CD4-positive, alpha-beta T cell treated with Interferon gamma for 1 hour (primary cell): ENCODE results near the gene TTLL9.

Experiments used
- DNase-seq: peaks from one replicate; pipeline ENCODE4 v3.0.0-alpha.2; 2020

Gene TTLL9

DNA sequence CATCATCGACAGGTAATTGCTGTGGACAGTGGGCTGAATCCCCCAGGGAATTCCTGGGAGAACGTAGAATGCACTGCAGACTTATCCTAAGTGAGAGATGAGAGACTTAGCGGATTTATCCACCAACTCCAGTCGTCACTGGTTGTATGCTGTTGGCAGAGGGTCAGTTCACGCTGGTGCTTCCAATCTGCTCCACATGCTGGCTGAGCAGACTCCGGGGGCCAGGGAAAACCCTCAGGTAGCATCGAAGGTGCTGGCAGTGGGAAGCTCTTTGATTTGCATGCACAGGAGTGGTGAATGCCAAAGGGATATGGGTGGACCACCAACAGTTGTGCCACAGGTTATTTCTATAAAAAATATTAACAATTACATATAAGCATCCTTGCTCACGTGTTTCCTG is 20.2 kb downstream of the TTLL9 start:
- no peak for DNase-seq

GRCh38 chr20:31894980-31895675 is 24.7 kb downstream of the TTLL9 start:
- DNase-seq, result peak; percentile 68

DNA sequence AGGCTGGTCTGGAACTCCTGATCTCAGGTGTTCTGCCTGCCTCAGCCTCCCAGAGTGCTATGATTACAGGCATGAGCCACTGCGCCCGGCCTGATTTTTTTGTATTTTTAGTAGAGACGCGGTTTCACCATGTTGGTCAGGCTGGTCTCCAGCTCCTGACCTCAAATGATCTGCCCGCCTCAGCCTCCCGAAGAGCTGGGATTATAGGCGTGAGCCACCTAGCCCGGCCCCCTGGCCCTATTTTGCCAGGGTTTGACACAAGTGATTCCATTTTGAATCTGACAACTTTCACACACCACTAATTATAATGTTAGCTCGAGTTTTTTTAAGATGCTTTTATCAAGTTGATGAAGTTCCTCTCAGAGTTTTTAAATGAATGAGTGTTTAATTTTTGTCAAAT is 25.6 kb downstream of the TTLL9 start:
- no peak for DNase-seq

DNA sequence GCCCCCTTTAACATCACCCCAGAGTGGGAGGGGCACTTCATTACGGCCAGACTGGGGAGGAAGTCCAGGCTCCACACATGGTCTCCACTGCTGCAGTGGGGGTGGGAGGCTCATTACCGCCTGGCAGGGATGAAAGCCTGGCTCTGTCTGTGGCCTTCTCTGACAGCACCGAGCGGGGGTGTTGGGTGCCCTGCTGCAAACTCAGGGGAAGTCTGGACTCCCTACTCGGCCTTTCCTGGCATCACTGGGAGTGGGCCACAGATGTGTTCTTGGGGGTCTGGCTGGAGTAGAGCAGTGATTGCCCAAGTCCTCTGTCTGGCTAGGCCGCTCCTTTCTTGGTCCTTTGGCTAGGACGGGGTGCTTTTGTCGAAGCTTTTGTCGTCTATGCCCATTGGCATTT is 27.1 kb downstream of the TTLL9 start:
- no peak for DNase-seq

- no peak for DNase-seq
Measured at GRCh38 chr20:31901615-31902014, 31.2 kb downstream of the TTLL9 start.

- DNase-seq, result no peak
Measured at GRCh38 chr20:31903627-31904386, 33.4 kb downstream of the TTLL9 start.

DNA sequence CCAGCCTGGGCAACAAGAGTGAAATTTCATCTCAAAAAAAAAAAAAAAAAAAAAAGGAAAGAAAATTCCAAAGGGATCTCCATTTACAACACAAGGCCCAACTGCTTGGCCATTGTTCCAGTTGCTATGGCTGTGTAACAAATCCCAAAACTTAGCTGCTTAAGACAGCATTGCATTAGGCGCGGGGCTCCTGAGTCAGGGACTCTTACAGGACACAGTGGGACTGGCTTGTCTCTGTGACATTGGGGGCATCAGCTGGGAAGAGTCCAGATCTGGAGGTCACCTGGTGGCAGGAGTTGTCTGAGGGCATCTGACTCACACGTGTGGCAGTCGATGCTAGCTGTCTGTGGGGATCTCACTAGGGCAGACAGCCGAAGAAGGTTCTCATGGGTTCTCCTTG is 35.6 kb downstream of the TTLL9 start:
- DNase-seq, result no peak

GRCh38 chr20:31907046-31907445 is 36.6 kb downstream of the TTLL9 start:
- no peak for DNase-seq

- DNase-seq, result no peak
Measured at GRCh38 chr20:31908016-31908415, 37.6 kb downstream of the TTLL9 start.

- no peak for DNase-seq
Measured at GRCh38 chr20:31908424-31908823, 38.0 kb downstream of the TTLL9 start.

DNA sequence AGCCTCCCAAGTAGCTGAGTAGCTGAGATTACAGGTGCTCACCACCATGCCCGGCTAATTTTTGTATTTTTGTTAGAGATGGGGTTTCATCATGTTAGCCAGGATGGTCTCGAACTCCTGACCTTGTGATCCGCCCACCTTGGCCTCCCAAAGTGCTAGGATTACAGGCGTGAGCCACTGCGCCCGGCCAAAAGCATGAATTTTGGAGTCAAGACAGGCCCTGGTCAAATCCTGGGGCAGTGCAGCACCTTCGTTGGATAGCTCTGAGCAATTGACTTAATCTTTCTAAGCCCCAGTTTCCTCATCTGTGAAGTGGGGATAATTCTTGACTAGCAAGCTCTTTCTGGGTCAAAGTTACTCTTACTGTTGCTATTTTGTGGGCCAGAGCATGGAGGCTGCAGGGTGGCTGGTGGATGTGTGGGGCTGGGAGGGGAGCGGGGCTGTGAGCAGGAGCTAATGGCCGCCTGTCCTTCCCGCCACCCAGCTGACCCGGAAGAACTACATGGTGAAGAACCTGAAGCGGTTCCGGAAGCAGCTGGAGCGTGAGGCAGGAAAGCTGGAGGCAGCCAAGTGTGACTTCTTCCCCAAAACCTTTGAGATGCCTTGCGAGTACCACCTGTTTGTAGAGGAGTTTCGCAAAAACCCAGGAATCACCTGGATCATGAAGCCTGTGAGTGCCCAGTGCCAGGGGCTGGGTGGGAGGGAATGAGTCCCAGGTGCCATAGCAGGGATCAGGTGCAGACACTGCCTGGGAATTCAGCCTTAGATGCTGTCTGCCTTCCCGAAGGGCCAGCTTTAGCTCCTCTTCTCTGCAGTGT is 39.0 kb downstream of the TTLL9 start:
- DNase-seq, result no peak

- no peak for DNase-seq
Measured at GRCh38 chr20:31910071-31910803, 39.8 kb downstream of the TTLL9 start.

- no peak for DNase-seq
Measured at GRCh38 chr20:31913431-31914157, 43.2 kb downstream of the TTLL9 start.

DNA sequence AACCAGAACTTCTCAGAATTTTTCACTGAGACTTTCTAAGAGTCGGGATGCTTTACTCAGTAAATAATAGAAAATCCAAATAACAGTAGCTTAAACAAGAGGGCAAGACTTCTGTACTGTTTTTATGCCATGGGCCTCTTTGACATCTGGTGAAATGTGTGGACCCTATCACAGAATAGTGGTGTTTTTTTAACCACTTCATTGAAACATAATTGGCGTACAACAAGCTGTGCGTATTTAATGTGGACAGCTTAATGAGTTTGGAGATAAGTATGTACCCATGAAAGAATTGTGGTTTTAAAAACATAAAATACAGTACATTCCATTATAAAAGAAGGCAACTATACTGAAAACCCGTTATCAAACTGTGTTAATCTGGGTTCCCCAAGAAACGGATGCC is 43.7 kb downstream of the TTLL9 start:
- no peak for DNase-seq

GRCh38 chr20:31915491-31916280 is 45.3 kb downstream of the TTLL9 start:
- no peak for DNase-seq

DNA sequence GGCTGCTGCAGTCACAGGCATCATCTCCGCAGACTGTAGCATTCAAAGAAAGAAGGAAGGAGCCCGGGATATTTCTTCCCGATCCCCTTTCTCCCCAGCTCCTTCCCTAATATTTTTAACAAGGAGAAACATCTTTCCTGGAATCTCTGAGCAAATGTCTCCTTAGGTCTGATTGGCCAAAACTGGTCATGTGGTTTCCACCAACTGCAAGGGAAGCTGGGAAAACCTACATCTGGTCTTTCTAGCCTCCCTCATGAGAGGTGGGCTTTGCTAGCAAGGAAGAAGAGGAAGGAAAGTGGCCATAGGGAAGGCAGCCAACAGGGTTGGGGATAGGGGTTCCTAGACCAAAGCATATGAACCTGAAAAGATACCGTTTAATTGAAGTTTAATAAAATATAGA is 46.3 kb downstream of the TTLL9 start:
- no peak for DNase-seq

- DNase-seq, result peak; percentile 32
Measured at GRCh38 chr20:31917962-31918412, 47.6 kb downstream of the TTLL9 start.

GRCh38 chr20:31918466-31919105 is 48.2 kb downstream of the TTLL9 start:
- no peak for DNase-seq

DNA sequence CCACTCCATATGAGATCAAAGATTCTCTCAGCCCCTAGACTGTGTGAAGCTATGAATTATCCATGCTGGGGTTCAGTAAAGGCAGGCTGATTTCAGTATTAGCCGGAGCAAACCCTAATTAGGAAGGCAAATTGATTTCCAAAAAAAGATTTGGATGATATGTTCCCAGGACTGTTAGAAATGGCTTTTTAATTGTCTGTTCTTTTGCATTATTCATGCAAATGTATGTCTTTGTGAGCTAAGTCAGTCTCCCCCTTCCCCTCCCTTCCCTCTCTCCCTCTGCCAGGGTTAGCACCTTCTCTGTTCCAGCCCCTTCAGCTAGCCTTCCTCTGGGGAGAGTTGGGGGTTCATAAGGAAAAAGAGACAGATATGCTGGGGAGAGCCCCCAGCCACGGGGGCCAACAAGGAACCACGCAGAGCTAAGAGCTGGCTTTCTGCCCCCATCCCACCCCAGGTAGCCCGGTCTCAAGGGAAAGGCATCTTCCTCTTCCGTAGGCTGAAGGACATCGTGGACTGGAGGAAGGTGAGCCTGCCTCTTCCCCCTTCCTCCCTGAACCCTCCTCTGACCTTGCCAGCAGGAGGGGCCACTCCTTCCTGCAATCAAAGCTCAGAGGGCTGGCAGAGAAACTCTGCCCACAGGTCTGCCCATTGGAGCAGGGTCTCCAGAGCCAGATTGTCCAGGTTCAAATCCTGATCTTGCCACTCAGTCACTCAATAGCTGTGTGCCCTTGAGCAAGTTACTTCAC is 49.1 kb downstream of the TTLL9 start:
- DNase-seq, result no peak

- no peak for DNase-seq
Measured at GRCh38 chr20:31920275-31920855, 49.9 kb downstream of the TTLL9 start.
